Activated T-cell treated with anti-CD3 and anti-CD28 coated beads, Interleukin-2, amount 50 U/mL, for 24 hours (primary cell): ENCODE data around the gene EED.

ENCODE experiments used
- DNase-seq: peaks from one replicate; pipeline ENCODE4 v3.0.0-alpha.2; 2020
- H3K27ac Mint-ChIP-seq: 2 replicates; pipeline ENCODE4 v1.8.0; 2020; ENCODE audit warnings: mild to moderate bottlenecking, mixed read lengths
- H3K27me3 Mint-ChIP-seq: 2 replicates; pipeline ENCODE4 v1.8.0; 2020; ENCODE audit warnings: mixed read lengths
- H3K36me3 Mint-ChIP-seq: 2 replicates; pipeline ENCODE4 v1.8.0; 2020; ENCODE audit warnings: low read depth, mixed read lengths
- H3K4me1 Mint-ChIP-seq: 2 replicates; pipeline ENCODE4 v1.8.0; 2020; ENCODE audit warnings: low read depth, mixed read lengths
- H3K4me3 Mint-ChIP-seq: 2 replicates; pipeline ENCODE4 v1.8.0; 2020; ENCODE audit warnings: mild to moderate bottlenecking, moderate library complexity, mixed read lengths
- H3K9me3 Mint-ChIP-seq: 2 replicates; pipeline ENCODE4 v1.8.0; 2020; ENCODE audit warnings: mixed read lengths

EED gene

DNA sequence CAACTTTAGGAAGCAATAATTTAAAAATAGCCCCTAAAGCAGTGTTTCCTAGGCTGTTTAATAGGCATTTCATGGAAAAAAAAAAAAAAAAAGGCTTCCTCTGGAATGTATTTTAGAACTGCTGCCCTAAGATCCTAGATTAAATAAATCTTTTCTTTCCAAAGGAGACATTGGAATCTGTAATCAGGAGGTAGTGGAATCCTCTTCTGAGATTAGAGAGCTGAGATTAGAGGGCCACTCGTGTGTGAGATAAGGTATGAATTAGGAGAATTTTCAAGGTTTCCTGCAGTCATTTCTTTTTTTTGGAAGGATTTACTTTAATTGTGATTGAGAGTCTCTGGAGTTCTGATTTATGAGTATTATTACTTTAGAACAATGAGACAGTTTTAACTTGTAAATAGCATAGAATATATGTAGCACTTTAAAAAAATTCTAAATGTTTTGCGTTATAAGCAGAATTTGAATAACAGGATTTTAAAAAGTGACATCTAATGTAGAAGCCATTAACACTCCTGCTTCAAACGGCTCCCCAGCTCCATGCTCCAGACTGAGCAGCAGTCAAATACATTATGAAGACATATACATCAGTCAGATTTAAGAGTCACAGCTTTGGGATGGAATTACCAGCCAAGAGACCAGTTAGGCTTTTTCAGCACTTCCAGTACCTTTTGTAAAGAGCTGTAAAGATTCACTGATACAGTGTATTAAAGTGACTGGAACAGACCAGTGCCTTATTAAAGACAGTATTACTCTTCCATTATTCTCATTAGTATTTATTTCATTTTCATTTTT, 5.0 kb downstream of the EED start:
- Mint-ChIP-seq H3K27me3 (no peaks in the 10 kb centered on the region), H3K4me1 (peaks cover 52% of the 10 kb centered on the region), H3K27ac (peak overlapping the region; percentile 92), H3K36me3 (peaks cover 68% of the 10 kb centered on the region), H3K4me3 (no peak overlapping the region), H3K9me3 (no peaks in the 10 kb centered on the region)
- no peak for DNase-seq

DNA sequence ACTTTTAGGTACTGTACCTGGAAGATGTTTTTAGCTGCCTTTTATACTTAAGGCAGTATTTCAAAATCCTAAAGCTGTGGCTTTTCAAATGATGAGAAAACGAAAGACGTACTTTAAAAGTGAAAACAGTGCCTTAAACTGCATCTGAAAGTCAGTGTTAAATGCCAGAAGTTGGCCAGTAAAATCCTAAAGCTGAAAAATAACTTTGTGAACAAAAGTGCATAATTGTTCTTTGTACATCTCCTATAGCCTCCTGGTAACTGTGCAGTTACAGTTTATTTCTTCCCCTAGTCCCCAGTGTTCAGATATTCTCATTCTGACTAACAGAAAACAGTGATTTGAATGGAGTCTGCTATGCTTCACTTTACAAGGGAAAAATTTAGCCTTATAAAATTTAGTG, 6.8 kb downstream of the EED start:
- Mint-ChIP-seq H3K9me3 (no peaks in the 10 kb centered on the region), H3K27ac (peak overlapping the region; percentile 82)

DNA sequence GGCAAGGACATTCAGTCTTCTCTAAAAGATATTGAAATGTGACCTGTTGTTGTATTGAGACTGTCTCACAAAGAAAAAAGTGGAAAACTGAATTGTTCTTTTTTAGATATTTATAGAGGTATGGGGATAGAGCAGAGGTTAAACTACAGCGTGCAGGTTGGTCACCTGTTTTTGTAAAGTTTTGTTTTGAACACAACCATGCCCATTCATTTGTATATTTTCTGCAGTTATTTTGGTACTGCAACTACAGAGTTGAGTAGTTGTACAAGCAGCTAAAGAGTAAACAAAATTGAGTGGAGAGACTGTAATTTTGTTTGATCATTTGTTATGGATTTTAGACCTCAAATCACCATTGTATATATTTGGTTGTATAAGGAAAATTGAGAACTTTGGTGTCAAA, 11.3 kb downstream of the EED start:
- peak overlapping the region; percentile 8 for H3K4me3 Mint-ChIP-seq
- H3K36me3 Mint-ChIP-seq, result peaks cover 90% of the 10 kb centered on the region
- no peak for DNase-seq
- H3K9me3 Mint-ChIP-seq, result no peaks in the 10 kb centered on the region
- H3K27ac Mint-ChIP-seq, result peak overlapping the region; percentile 84
- peaks cover 56% of the 10 kb centered on the region for H3K4me1 Mint-ChIP-seq
- no peaks in the 10 kb centered on the region for H3K27me3 Mint-ChIP-seq

More for the DNA sequence above, 6.8 kb downstream of the EED start:
- H3K27me3 Mint-ChIP-seq, result no peaks in the 10 kb centered on the region
- no peak for DNase-seq
- H3K36me3 Mint-ChIP-seq, result peaks cover 86% of the 10 kb centered on the region
- H3K4me3 Mint-ChIP-seq, result peak overlapping the region; percentile 69
- peaks cover 68% of the 10 kb centered on the region for H3K4me1 Mint-ChIP-seq

DNA sequence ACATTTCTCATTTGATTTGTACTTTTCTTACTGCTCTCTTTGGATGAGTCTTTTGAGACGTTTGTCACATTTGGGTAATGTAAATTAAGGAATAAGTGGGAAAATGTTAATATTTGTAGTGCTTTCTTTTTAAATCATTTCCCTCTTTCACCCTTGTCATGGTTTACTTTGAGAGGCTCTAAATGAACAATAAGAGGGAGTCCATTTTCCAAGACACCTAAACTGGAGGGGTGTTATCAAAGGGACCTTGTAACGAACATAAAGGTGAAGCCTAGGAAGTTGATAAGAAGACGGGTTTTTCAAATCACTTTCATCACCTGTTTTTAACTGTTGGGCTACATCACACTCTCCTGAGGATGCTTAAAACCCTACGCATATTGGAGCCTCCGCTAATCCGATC, 12.1 kb downstream of the EED start:
- no peak for DNase-seq
- Mint-ChIP-seq H3K36me3 (peaks cover 91% of the 10 kb centered on the region), H3K4me3 (no peak overlapping the region), H3K27me3 (no peaks in the 10 kb centered on the region), H3K4me1 (peaks cover 56% of the 10 kb centered on the region), H3K27ac (peak overlapping the region; percentile 84), H3K9me3 (no peaks in the 10 kb centered on the region)

DNA sequence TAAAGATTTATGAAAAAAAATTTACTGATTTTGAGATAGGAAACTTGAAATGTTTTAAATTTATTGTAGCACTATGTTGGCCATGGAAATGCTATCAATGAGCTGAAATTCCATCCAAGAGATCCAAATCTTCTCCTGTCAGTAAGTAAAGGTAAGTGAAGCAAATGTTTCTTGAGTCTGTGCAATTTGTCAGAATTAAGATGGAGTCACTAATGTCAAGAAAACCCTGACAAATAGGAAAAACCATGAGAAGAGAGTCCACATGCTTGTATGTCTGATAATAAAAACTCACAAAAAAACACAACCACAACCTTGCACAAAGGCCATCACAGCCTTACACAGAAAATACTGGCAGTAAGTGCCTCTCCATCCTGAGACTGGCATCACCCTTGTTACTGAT, 12.9 kb downstream of the EED start:
- Mint-ChIP-seq H3K27ac (peak overlapping the region; percentile 71), H3K36me3 (peaks cover 91% of the 10 kb centered on the region)

DNA sequence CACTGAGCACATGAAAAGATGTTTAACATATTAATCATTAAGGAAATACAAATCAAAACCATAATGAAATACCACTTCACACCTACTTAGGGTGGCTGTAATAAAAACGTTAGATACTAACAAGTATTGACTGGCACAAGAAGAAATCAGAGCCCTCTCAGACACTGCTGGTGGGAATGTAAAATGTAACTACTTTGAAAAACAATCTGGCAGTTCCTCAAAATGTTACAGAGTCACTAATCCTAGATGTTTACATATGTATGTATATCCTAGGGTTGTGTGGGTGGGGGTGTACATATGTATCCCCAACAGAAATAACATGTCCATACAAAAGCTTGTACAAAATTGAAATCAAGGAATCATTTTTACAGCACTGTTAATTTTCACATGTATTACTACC, 15.2 kb downstream of the EED start:
- Mint-ChIP-seq H3K36me3 (peaks cover 95% of the 10 kb centered on the region), H3K27ac (peak overlapping the region; percentile 44), H3K27me3 (no peaks in the 10 kb centered on the region), H3K9me3 (no peaks in the 10 kb centered on the region), H3K4me3 (no peak overlapping the region), H3K4me1 (peaks cover 61% of the 10 kb centered on the region)
- DNase-seq, result no peak

More for the DNA sequence above, 12.9 kb downstream of the EED start:
- Mint-ChIP-seq H3K4me1 (peaks cover 49% of the 10 kb centered on the region), H3K27me3 (no peaks in the 10 kb centered on the region), H3K4me3 (no peak overlapping the region), H3K9me3 (no peaks in the 10 kb centered on the region)
- no peak for DNase-seq

DNA sequence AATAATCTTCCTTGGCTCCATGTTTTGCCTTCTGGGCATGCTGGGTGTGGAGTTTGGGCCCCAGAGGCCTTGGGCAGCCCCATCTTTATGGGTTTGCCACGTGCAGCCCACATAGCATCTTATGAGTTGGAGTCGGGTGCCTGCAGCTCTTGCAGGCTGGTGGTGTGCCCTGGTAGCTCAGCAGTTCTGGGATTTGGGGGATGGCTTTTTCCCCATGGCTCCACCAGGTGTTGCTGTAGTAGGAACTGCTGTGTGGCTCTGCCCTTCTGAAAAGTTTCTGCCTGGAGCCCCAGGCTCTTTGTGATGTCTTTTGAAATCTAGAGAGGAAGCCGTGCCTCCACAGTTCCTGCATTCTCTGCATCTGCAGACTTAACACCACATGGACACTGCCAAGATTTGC, 16.8 kb downstream of the EED start:
- Mint-ChIP-seq H3K27me3 (no peaks in the 10 kb centered on the region), H3K9me3 (no peaks in the 10 kb centered on the region), H3K36me3 (peaks cover 94% of the 10 kb centered on the region), H3K4me3 (no peak overlapping the region), H3K4me1 (peaks cover 53% of the 10 kb centered on the region), H3K27ac (peak overlapping the region; percentile 47)
- no peak for DNase-seq

DNA sequence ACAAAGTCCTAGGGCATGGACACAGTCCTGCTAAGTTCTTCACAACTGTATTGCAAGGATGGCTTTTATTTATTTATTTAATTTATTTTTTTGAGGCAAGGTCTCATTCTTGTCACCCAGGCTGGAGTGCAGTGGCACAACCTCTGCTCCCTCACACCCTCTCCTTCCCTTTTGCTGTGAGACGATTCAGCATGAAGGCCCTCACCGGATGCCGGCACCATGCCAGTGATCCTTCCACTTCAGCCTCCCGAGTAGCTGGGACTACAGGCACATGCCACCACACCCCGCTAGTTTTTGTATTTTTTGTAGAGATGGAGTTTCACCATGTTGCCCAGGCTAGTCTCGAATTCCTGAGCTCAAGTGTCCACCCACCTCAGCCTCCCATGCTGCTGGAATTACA, 17.8 kb downstream of the EED start:
- Mint-ChIP-seq H3K4me3 (no peak overlapping the region), H3K9me3 (no peaks in the 10 kb centered on the region), H3K36me3 (peaks cover 93% of the 10 kb centered on the region), H3K4me1 (peaks cover 48% of the 10 kb centered on the region), H3K27ac (peak overlapping the region; percentile 73), H3K27me3 (no peaks in the 10 kb centered on the region)
- DNase-seq, result no peak

DNA sequence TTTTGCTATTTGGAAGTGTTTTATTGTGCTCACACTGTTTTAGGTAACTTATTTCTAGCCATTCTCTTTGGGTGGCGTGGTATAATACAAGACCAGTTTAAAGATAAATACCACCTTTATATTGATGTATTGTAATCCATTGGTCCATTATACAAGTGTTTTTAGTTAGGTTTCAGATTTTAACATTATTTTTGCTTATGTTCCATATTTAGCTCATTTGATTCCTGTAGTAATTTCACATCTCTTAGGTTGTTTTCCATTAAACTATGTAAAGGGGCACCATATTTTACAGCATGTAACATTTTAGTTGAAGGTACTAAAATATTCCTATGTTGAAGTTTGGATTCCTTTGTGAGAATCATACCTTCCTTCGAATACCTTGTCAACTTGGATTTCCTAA, 20.1 kb downstream of the EED start:
- no peak overlapping the region for H3K4me3 Mint-ChIP-seq
- peaks cover 52% of the 10 kb centered on the region for H3K4me1 Mint-ChIP-seq
- DNase-seq, result no peak
- peak overlapping the region; percentile 39 for H3K27ac Mint-ChIP-seq
- H3K36me3 Mint-ChIP-seq, result peaks cover 94% of the 10 kb centered on the region
- no peaks in the 10 kb centered on the region for H3K9me3 Mint-ChIP-seq
- H3K27me3 Mint-ChIP-seq, result no peaks in the 10 kb centered on the region

DNA sequence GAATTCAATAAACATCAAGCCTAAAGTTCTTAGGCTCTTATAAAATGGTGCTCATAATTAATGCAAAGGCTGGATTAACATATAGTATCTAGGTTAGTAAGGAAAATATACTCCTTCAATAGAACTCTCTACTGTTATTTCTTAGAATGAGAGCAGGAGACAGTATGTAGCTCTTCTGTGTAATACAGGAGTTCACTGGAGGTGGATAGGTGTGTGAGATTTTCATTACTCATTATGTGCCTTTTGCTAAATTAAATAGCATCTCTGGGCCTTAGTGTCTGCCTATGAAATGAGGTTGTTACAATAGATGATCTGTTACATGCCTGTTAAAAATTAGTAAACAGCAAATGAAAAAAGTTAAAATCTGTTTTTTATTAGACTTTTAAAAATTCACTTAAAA, 20.6 kb downstream of the EED start:
- peaks cover 94% of the 10 kb centered on the region for H3K36me3 Mint-ChIP-seq
- DNase-seq, result no peak
- H3K4me3 Mint-ChIP-seq, result no peak overlapping the region
- H3K4me1 Mint-ChIP-seq, result peaks cover 54% of the 10 kb centered on the region
- H3K27ac Mint-ChIP-seq, result peak overlapping the region; percentile 27
- no peaks in the 10 kb centered on the region for H3K9me3 Mint-ChIP-seq
- no peaks in the 10 kb centered on the region for H3K27me3 Mint-ChIP-seq

DNA sequence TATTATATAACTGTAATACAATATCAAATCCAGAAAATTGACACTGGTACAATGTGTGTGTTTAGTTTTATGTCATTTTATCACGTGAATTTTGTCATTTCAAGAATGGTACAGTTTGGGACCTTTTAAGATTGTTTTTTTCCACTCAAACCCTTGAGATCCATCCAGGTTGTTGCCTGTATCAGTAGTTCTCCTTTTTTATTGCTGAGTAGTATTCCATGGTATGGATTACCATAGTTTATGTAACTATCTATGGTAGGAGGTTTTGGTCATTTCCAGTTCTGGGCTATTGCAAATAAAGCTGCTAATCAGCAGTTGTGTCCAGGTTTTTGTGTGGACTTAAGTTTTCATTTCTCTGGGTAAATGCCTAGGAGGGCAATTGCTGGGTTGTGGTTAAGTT, 25.1 kb downstream of the EED start:
- peaks cover 92% of the 10 kb centered on the region for H3K36me3 Mint-ChIP-seq

DNA sequence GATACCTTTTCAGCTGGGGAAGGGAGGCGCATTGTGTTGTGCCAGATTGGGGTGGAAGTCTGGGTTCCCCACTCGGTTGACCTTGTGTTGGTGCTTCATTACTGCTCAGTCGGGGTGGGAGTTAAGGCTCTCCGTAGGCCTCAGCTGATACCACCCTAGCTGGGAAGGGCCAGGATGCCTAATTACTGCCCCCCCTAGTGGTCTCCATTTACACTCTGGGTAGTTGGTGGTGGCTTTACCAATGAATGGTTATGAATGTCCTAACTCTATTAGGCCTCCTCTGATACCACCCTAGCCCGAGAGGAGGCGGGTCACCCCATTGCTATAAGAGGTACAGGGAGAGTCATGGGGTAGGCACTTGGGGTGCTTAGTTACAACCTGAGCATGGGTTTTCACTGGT, 29.9 kb downstream of the EED start:
- Mint-ChIP-seq H3K36me3 (peaks cover 96% of the 10 kb centered on the region), H3K4me1 (peaks cover 71% of the 10 kb centered on the region), H3K4me3 (no peak overlapping the region), H3K9me3 (no peaks in the 10 kb centered on the region), H3K27ac (peak overlapping the region; percentile 79), H3K27me3 (no peaks in the 10 kb centered on the region)
- no peak for DNase-seq

More for the DNA sequence above, 25.1 kb downstream of the EED start:
- Mint-ChIP-seq H3K4me1 (peaks cover 64% of the 10 kb centered on the region), H3K9me3 (no peaks in the 10 kb centered on the region), H3K4me3 (no peak overlapping the region), H3K27me3 (no peaks in the 10 kb centered on the region), H3K27ac (peak overlapping the region; percentile 66)
- no peak for DNase-seq

DNA sequence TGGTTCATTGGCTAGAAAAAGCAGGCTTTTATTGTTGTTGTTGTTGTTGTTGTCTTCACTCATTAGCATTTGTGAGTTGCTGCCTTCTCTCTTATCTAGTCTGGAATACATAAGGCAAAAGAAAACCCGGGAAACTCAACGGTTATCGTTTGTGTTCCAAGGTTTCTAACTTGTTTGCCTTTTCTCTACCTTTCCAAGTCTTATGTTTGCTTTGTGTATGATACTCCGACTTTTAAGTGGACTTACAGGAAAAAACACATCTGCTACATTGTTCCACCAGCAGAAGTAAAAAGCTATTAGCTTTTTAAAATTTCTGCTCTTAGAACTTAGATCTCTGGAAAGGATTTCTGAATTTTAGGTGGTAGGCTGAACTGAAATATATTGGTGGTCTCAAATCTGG, 30.4 kb downstream of the EED start:
- H3K27me3 Mint-ChIP-seq, result no peaks in the 10 kb centered on the region
- H3K9me3 Mint-ChIP-seq, result no peaks in the 10 kb centered on the region
- H3K4me3 Mint-ChIP-seq, result no peak overlapping the region
- DNase-seq, result no peak
- H3K36me3 Mint-ChIP-seq, result peaks cover 96% of the 10 kb centered on the region
- H3K4me1 Mint-ChIP-seq, result peaks cover 67% of the 10 kb centered on the region
- H3K27ac Mint-ChIP-seq, result peak overlapping the region; percentile 79

DNA sequence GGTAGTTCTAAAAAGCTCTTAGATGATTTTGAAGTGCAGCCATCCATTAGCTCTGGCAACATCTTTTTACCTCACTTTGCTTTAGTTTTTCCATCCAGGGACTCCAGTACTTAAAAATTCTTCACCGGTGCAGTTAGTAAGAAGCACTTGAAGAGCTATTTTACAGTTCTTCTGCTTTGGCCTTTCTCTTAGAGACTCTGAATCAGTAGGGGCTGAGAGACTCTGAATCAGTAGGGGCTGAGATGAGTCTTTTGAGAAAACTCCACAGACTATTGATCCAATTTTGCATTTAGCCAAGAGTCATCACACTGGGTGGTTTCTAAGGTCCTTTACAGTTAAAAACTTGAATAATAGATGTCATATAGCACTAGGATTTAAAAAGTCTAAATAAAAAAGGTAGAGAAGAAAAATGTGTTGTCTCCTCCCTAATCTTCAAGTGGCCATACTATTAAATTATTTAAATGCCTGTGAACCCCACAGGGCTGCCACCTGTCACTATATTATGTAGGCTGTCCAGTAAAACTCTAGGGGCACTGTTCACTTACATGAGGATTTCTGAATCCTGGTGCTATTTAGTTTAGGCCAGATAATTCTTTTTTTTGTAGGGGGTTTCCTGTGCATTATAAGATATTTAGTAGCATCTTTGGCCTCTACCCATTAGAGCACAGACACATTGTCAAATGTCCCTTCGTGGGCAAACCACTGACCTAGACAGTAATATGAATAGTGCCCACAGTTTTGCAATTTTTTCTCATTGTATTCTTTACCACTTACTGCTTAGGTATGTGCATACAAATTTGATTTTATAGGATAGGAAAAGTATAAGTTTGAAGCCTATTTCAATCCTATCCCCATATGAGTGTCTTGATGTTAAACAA, 31.2 kb downstream of the EED start:
- DNase-seq, result no peak
- Mint-ChIP-seq H3K9me3 (no peaks in the 10 kb centered on the region), H3K36me3 (peaks cover 97% of the 10 kb centered on the region), H3K27ac (peak overlapping the region; percentile 80), H3K4me3 (no peak overlapping the region), H3K4me1 (peaks cover 66% of the 10 kb centered on the region), H3K27me3 (no peaks in the 10 kb centered on the region)

DNA sequence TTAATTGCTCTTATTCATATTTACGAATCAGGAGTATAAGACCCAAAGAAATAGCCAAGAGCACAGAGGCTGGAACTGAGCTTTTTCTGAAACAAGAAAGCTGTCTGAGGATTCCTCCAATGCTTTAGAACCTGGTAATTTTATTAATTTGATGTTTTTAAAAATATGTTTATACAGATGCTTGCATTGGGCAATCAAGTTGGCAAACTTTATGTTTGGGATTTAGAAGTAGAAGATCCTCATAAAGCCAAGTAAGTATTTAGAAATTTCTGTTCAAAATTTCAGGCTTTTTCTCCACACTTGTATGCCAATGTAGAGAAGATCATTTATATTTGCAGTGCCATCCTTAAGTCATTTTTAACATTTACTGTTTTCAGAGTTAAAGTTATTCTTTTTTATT, 33.2 kb downstream of the EED start:
- no peaks in the 10 kb centered on the region for H3K9me3 Mint-ChIP-seq
- no peak for DNase-seq
- H3K36me3 Mint-ChIP-seq, result peaks cover 97% of the 10 kb centered on the region
- peaks cover 69% of the 10 kb centered on the region for H3K4me1 Mint-ChIP-seq
- H3K27ac Mint-ChIP-seq, result no peak overlapping the region
- no peaks in the 10 kb centered on the region for H3K27me3 Mint-ChIP-seq
- H3K4me3 Mint-ChIP-seq, result no peak overlapping the region
